HFFc6 (cell line): ENCODE data around the gene PKLR. TPM values are rescaled to one million over a fixed set of nuclear protein-coding genes. Genes with fewer than 3 reads are reported as not detected.
"Not testable (repeated sequence)": the region's sequence is repeated elsewhere in the genome, so short reads cannot be mapped to it uniquely, and the experiment has no call there.

Experiments
- DNase-seq: peaks from one replicate; pipeline ENCODE4 v3.0.0-alpha.2; 2018
- H3K27ac Mint-ChIP-seq: 2 replicates; pipeline ENCODE4 v1.8.0; 2020; ENCODE audit warnings: mild to moderate bottlenecking, mixed read lengths
- H3K27me3 Mint-ChIP-seq: 2 replicates; pipeline ENCODE4 v1.8.0; 2021; ENCODE audit warnings: mild to moderate bottlenecking, moderate library complexity, mixed read lengths; ENCODE audit not compliant: insufficient read depth
- H3K36me3 Mint-ChIP-seq: 2 replicates; pipeline ENCODE4 v1.8.0; 2021; ENCODE audit warnings: low read depth, mixed read lengths
- H3K4me1 Mint-ChIP-seq: 2 replicates; pipeline ENCODE4 v1.8.0; 2020; ENCODE audit warnings: low read depth, mixed read lengths
- H3K4me3 Mint-ChIP-seq: 2 replicates; pipeline ENCODE4 v1.8.0; 2020; ENCODE audit warnings: mild to moderate bottlenecking, moderate library complexity, mixed read lengths
- H3K9me3 Mint-ChIP-seq: 2 replicates; pipeline ENCODE4 v1.8.0; 2020; ENCODE audit warnings: mild to moderate bottlenecking, mixed read lengths
- long read RNA-seq: library from polyadenylated mRNA; unstranded; transcript quantifications from one replicate; pipeline ENCODE4 v2.0.0, GENCODE V29; 2019
- total RNA-seq, 6 experiments: library from RNA; stranded (reverse); fragmentation: NEBNext Ultra II Directional; extraction: Animal tissue kit (Norgen Biotek cat#: 25700); gene quantifications; 2 replicates in 1 of 6; 3 replicates in 5 of 6; pipeline ENCODE4 v1.2.3, GENCODE V29; 2021
- TF ChIP-seq, protein P1 (sequence below): fragments of 200-600 bp; sonication (generic); IDR thresholded peaks from 2 replicates; pipeline ENCODE4 v1.5.0; 2021; ENCODE audit warnings: antibody characterized with exemption, mild to moderate bottlenecking

Gene PKLR
- total RNA-seq, result not detected
- long read RNA-seq, result 0 reads

- Mint-ChIP-seq H3K27me3 (peaks cover 19% of the 10 kb centered on the region), H3K27ac (no peak within 1 kb of the TSS), H3K9me3 (no peaks in the 10 kb centered on the region), H3K4me3 (no peak within 1 kb of the TSS), H3K36me3 (no peaks in the 10 kb centered on the region), H3K4me1 (peaks cover 6% of the 10 kb centered on the region; the same call in 1 of the 2 replicates)
- TF ChIP-seq, protein P1, sequence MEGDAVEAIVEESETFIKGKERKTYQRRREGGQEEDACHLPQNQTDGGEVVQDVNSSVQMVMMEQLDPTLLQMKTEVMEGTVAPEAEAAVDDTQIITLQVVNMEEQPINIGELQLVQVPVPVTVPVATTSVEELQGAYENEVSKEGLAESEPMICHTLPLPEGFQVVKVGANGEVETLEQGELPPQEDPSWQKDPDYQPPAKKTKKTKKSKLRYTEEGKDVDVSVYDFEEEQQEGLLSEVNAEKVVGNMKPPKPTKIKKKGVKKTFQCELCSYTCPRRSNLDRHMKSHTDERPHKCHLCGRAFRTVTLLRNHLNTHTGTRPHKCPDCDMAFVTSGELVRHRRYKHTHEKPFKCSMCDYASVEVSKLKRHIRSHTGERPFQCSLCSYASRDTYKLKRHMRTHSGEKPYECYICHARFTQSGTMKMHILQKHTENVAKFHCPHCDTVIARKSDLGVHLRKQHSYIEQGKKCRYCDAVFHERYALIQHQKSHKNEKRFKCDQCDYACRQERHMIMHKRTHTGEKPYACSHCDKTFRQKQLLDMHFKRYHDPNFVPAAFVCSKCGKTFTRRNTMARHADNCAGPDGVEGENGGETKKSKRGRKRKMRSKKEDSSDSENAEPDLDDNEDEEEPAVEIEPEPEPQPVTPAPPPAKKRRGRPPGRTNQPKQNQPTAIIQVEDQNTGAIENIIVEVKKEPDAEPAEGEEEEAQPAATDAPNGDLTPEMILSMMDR, result no peak
- DNase-seq, result no peak
Measured at GRCh38 chr1:155301342-155301841, at the start of gene PKLR. PKLR (minus strand) TSS chr1:155301438; CDS start chr1:155301395, 43 bp downstream.

DNA sequence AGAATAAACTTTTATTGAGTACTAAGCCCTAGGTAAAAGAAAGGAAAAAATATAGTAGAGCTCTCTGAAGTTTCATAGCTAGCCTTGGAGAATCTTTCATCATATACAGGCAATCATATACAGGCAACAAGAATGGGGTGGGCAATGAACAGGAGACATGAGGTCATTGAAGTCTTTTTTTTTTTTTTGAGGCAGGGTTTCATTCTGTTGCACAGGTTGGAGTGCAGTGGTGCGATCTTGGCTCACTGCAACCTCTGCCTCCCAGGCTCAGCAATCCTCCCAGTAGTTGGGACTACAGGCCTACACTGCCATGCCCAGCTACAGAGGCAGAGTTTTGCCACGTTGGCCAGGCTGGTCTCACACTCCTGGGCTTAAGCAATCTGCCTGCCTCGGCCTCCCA, 41.6 kb upstream of the PKLR start:
- TF ChIP-seq, protein P1, result no peak
- Mint-ChIP-seq H3K9me3 (no peaks in the 10 kb centered on the region), H3K4me3 (no peak overlapping the region), H3K27ac (no peak overlapping the region), H3K4me1 (no peaks in the 10 kb centered on the region), H3K36me3 (peaks cover 33% of the 10 kb centered on the region), H3K27me3 (no peaks in the 10 kb centered on the region; the same call in 1 of the 2 replicates)
- no peak for DNase-seq

DNA sequence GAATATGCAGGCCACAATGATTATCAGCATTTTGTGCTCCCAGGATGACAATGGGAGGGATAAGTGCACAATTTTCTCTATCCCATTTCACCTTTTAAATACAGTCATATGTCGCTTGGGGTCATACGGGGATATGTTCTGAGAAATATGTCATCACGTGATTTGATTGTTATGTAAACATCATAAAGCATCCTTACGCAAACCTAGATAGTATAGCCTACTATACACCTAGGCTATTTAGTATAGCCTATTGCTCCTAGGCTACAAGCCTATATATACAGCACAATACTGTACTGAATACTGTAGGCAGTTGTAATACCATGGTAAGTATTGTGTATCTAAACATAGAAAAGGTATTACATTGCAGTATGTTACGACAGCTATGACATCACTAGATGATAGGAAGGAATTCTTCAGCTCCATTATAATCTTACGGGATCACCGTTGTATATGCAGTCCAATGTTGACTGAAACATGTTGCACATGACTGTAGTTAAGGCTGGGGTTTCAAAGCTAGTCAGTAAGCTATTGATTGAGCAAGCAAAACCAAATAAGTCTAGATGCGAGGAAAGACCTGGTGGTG, 38.4 kb upstream of the PKLR start:
- H3K9me3 Mint-ChIP-seq, result no peaks in the 10 kb centered on the region
- H3K27me3 Mint-ChIP-seq, result no peaks in the 10 kb centered on the region; the same call in 1 of the 2 replicates
- TF ChIP-seq, protein P1, result no peak
- DNase-seq, result no peak
- H3K36me3 Mint-ChIP-seq, result peaks cover 35% of the 10 kb centered on the region
- H3K4me3 Mint-ChIP-seq, result no peak overlapping the region
- H3K27ac Mint-ChIP-seq, result no peak overlapping the region
- no peaks in the 10 kb centered on the region for H3K4me1 Mint-ChIP-seq

DNA sequence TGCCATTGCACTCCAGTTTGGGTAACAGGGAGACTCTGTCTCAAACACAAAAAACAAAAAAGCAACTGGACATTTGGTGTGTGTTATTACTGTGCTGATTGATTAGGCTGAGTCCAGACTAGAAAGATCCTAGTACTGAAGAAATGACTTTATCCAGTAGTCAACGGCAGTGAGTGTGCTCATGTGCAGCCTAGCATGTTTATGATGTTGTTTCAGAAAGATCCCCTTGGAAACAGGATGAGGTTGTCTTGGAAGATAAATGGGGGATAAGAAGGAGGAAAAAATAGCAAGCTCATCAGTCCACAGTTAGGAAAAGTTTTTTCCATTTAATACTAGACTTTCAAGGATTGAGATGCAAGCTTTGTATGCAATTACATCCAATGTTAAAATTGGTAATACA, 33.7 kb upstream of the PKLR start:
- TF ChIP-seq, protein P1, result no peak
- Mint-ChIP-seq H3K36me3 (peaks cover 32% of the 10 kb centered on the region), H3K4me3 (no peak overlapping the region), H3K27me3 (no peaks in the 10 kb centered on the region; the same call in 1 of the 2 replicates), H3K4me1 (no peaks in the 10 kb centered on the region), H3K27ac (no peak overlapping the region), H3K9me3 (no peaks in the 10 kb centered on the region)
- DNase-seq, result no peak

DNA sequence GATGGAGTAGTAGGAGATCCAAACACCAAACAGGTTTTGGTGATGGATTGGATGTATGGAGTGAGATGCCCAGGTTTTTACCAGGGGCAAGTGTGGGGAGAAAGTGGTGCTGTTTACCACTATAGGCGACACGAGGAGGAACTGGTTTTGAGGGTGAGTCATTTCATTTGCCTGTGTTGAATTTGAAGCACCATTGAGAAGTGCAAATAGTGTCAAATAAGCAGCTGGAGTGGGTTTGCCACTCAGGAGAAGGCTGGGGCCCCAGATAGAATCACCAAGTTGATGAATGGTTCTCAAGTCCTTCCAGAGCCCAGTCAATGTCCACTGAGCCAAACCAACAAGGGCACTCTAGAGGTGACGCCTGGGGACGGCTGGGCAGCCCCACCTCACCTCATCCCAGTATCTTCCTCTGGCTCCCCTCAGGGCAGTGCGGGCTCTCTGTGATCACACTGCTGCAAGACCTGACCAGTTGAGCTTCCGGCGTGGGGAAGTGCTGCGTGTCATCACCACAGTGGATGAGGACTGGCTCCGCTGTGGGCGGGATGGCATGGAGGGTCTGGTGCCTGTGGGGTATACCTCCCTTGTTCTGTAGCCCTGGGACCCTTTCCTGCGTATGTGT, 28.9 kb upstream of the PKLR start:
- TF ChIP-seq, protein P1, result no peak
- Mint-ChIP-seq H3K4me3 (no peak overlapping the region), H3K27me3 (peaks cover 8% of the 10 kb centered on the region), H3K27ac (peak overlapping the region; percentile 11; the same call in 1 of the 2 replicates), H3K4me1 (peaks cover 12% of the 10 kb centered on the region), H3K36me3 (peaks cover 21% of the 10 kb centered on the region), H3K9me3 (no peaks in the 10 kb centered on the region)
- no peak for DNase-seq

DNA sequence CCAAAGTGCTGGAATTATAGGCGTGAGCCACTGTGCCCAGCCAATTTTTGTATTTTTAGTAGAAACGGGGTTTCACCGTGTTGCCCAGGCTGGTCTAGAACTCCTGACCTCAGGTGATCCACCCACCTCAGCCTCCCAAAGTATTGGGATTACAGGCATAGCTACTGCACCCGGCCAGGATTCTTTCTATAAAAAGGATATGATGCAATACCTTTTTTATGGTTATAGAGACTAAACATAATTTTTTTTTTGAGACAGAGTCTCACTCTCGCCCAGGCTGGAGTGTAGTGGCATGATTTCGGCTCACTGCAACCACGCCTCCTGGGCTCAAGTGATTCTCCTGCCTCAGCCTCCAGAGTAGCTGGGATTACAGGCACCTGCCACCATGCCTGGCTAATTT, 27.6 kb upstream of the PKLR start:
- H3K27ac Mint-ChIP-seq, result not testable (repeated sequence)

More for the DNA sequence above, 27.6 kb upstream of the PKLR start:
- H3K4me3 Mint-ChIP-seq, DNase-seq, H3K9me3 Mint-ChIP-seq: not testable (repeated sequence)
- peaks cover 12% of the 10 kb centered on the region for H3K4me1 Mint-ChIP-seq
- H3K27me3 Mint-ChIP-seq, result peaks cover 15% of the 10 kb centered on the region
- H3K36me3 Mint-ChIP-seq, result peaks cover 21% of the 10 kb centered on the region
